ENCODE data around the gene PAQR9.

PAQR9 gene

DNA sequence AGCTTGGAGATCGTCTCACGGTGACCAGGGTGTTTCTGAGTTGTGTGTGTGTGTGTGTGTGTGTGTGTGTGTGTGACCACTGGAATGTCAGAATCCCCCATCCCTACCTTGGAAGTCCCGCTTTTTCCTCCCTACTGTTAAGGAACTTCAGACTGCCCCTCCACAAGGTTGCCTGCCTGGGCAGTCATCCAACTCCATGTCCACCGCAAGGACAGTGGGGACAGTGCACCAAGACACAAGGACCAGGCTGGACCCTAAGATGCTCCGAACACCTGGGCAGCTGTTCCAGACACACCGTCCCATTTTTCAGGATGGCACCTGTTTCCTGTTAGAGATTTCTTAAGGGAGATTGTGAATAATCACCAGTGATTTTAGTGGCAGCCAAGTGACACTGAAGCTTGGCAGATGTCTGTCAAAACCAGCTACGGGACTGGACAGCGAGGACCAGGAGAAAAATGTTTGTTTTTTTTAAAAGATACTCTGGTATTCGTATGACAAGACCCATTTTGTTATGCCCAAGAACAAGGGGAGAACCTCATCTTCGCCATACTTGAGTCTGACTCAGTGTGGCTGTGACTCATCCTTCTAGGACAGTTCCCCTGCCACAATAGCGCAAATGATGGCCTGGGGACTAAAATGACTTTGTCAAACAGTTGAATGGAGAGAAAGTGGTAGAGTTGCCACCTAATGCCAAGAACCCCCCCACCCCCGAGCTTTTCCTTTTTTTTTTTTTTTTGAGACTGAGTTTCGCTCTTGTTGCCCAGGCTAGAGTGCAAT, 15.5 kb downstream of the PAQR9 start:
- no peak for DNase-seq

DNA sequence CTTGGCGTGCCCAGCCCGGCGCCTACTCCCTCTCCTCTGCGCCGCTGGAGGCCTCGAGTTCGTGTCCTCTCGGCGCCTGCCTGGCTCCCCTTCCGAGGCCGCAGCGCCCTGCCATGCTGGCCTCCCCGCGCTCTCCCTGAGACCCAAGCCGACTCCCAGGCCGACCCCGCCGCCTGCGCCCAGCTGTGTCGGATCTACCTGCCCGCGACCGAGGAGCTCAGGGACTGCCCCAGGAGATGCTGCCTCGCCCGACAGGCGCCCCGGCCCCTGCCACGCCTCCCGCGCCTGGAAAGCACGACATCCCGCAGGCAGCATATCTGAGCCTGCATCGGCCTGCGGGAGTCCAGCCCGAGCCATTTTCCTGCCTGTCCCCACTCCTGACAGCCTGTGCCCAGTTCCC, 16.1 kb downstream of the PAQR9 start:
- DNase-seq, result no peak

GRCh38 chr3:142946861-142947260, 16.6 kb downstream of the PAQR9 start:
- no peak for DNase-seq

DNA sequence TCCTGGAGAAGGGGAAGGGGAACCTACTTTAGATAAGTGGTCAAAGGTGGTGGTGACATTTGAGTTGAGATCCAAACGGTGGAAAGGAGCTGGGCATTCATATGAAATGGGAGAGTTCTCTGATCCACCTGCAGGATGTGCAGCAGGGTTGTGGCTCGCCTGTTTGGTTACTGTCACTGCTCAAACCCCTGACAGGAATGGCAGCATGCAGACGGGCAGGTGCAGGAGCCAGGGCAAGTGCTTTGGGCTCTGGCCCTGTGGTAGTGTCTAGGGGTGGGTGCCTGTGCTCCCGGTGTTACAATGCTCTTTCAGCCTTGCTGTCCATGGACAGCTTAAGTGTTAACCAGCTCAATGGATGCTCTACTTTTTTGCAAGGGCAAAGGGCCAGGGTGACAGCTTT, 18.5 kb downstream of the PAQR9 start:
- no peak for DNase-seq

DNA sequence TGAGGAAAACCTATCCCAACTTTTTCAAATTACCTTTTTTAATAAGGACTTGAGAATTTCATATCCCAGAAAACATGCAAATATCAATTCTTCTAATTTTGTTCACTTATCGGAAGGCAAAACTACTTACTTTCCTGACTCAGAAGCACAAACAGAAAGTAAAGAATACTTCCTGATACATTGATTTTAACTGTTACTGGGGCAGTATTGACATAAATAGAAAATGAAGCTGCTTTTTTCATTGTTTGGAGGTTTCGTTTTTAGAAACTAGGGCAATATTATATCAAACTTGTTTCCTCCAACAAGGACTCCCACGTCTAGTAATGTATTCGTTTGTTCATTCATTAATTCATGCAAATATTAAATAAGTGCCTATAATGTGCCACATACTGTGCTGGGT, 19.1 kb downstream of the PAQR9 start:
- no peak for DNase-seq

- no peak for DNase-seq
Measured at GRCh38 chr3:142943870-142944269, 19.6 kb downstream of the PAQR9 start.

- no peak for DNase-seq
Measured at GRCh38 chr3:142943349-142943748, 20.1 kb downstream of the PAQR9 start.

DNA sequence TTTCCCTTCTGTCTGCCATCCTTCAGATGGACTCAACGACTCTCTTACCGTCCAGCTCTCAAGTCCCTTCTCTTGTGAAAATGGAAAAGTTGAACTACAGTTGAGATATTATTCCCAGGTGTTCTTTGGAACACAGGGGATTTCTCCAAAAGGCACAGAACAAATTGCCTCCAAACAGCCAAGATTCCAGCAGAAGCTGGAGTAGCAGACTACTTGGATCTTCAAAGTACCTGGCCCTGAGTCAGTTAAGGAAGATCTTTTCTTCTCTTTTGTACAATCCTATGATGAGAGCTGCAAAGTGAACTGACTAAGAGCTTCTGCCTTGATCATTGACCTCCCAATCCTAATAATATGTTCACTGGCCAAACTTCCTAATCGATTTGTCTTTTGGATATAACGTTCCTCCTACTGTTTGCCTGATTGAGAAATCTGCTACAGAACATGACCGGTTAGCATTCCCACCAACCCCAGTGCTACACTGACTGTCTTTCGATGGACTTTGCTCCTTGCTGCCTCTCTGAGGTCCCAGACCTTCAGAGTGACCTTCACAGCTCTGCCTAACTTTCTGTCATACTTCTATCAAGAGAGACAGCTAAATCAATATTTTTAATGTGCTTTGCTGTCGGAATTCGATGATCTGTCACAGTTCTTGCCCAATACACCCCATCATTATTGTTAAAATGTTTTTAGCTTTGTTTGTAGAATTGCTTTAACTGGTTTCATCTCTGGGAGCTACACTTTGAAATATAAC, 21.9 kb downstream of the PAQR9 start:
- DNase-seq, result no peak

DNA sequence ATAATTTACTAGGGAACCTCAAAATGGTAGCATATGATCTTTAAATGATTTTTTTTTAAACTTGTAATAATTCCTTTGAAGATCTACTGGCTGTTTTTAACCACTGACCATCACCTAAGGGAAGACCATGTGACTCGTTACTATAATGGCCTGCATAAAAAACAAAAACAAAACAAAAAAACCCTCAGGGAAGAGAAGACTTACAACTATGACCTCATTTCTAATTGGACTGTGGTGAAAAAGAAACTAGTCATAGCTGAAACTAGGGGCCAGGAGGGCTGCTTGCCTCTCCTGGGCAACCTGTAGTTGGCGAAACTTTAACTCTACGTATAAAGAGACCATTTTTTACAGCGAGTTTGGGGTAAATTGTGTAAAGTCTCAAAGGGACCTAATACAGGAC, 23.0 kb downstream of the PAQR9 start:
- DNase-seq, result no peak

DNA sequence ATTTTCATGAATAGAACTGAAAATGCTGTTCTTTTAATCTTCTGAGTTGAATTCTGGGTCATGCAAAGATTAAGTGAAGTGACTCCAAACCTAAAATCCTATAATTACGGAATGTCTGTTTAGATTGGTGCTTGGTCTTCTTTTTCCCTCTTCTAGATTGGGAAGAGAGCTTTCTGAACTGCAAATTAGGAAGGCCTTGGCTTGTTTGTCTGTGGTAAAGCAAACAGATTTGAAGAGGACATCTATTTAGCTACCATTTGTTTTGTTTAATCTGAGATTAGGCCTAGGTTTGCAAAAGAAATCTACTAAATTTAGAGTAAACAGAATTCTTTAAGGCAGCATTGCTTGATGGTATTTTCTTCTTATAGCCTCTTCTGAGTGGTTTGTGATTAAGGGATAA, 23.5 kb downstream of the PAQR9 start:
- DNase-seq, result no peak

GRCh38 chr3:142935963-142936362, 27.5 kb downstream of the PAQR9 start:
- no peak for DNase-seq

GRCh38 chr3:142934887-142935269, 28.6 kb downstream of the PAQR9 start:
- no peak for DNase-seq

DNA sequence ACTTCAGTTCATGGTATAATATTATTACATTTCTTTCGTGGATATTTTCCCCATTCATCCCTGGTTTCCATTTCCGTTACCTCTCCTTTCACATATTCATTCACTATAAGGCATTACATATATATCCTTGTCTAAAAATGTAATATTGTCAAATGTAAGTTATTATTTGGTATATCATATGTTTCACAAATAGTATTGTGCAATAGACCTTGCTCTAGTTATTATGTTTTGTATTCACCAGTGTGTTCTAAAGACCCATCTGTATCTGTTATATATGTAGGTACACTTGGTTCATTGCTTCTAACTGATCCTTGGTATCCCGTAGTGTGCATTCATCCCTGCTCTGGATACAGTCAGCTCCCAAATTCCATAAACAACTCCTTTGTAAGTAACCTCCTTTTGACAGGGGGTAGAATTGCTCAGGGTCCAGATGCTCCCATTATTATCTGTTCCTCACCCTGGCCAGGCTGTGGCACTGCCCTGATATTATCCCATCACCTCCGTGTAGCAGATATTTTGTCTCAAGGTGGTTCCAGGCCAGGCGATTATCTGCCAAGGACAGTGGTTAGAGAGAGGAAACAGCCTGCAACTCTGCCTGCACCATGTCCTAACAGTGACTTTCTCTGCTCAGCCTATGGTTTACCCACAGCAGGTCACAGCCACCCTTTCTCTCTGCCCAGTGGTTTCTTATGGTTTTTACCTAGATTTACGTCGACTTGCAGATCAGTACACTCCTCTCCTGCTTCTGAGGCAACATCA, 29.2 kb downstream of the PAQR9 start:
- no peak for DNase-seq

DNA sequence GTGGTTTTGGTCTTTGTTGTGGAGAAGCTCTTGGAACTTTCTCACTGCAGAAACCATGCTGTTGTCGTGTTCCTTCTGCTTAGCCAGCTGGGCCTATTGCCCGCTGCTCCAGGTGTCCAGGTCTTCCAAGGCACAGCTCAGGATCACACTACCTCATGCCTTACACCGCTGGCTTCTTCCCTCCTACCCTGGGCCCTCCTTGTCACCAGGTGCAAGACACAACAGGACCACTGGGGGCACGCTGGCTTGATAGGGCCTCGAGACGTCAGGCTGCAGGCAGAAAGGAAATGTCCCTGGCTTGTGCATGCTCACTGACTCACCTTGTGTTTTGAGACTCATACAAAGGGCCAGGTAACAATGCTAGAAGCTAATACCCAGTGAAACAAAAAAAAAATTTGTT, 32.3 kb downstream of the PAQR9 start:
- DNase-seq, result no peak

- no peak for DNase-seq
Measured at GRCh38 chr3:142930463-142930862, 33.0 kb downstream of the PAQR9 start.

DNA sequence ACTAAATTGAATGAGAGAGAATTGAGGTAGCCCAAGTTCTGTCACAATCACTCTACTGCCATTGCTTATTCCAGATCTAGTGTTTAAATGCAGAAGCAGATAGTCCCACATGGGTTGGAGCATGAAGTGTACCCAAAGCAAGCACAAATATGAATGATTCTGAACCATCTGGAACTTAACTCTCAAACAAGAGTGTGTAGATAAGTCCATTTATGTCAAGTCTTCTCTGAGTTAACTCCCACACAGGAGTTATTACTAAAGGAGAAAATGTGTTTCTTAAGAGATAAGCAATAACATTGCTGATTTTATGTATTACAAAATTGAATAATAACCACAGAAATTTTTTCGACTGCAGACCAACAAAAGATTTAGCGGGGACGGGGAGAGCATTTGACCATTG, 33.6 kb downstream of the PAQR9 start:
- no peak for DNase-seq

DNA sequence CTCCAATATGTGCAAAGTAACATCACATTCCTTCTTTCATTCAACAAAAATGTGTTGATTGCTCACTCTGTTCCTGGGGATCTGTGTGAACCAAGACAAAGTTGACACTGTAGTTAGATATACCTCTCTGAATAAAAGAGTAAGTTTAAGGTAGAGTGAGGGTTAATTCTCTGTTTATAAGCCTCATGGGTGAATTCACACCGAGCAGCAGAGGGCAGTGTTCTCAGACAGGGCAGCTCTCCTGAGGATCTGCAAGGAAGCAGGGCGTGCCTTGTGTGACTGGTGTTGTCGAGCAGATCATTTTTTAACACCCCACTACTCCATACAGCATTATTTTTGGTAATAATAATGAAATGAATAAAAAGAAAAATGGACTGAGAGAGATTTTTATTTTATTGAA, 34.4 kb downstream of the PAQR9 start:
- DNase-seq, result no peak

- no peak for DNase-seq
Measured at GRCh38 chr3:142926368-142926944, 37.0 kb downstream of the PAQR9 start.

DNA sequence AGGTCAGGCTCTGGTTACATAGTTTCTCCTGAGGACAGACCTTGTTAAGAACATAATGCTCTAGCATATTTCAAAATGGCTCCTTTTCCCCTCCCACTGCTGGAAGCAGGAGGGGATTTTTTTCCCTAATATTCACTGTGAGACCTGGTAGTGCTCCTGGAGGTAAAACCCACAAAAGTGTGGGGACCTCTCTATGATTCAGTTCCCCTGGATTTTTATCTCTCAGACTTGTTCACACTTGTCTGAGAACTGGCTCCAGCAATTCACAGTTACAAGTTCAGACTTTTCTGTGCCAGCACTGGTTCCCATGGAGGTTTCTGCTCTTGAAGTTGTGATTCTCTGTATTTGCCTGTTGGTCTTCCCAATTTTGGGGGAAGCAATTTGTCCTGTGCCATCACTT, 38.3 kb downstream of the PAQR9 start:
- DNase-seq, result no peak

GRCh38 chr3:142923694-142924093, 39.8 kb downstream of the PAQR9 start:
- DNase-seq, result no peak

- DNase-seq, result no peak
Measured at GRCh38 chr3:142916605-142917004, 46.9 kb downstream of the PAQR9 start.

- no peak for DNase-seq
Measured at GRCh38 chr3:142915636-142916035, 47.8 kb downstream of the PAQR9 start.

DNA sequence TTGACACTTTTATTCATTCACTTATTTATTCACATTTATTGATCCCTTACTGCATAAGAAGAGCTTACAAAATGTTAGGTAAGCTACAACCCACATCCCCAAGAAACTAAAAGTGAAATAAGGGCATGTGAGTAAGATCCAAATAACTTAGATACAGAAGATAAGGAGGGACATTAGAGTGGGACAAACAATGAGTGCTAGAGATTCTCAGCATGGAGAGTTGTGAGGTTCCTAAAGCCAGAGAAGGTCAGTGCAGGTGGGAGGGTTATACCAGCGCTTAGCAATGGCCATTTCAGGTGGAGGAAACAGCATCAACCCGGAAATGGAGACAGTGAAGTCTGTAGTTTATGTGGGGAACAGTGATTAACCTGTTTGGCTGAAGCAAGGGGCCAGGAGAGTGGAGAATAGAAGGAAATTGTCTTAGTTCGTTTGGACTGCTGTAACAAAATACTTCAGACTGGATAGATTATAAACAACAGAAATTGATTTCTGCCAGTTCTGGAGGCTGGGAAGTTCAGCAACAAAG, 49.1 kb downstream of the PAQR9 start:
- no peak for DNase-seq

All from NCI-H446 treated with DMSO at 0.1 percent for 48 hours (cell line).